Measurements from ENCODE around the gene DNAH17.

GRCh38 chr17:78486946-78487680 lies 90.1 kb downstream of the DNAH17 start:
- TF ChIP-seq CTCF (IDR thresholded peaks at IDR 0.05): no peak
- no peak for TF ChIP-seq POLR2AphosphoS5 (IDR thresholded peaks at IDR 0.05; ENCODE audit: low read depth, low read length)
- no peak for TF ChIP-seq TCF7L2 (IDR thresholded peaks at IDR 0.05; ENCODE audit: low read depth, low read length)
- no peak for TF ChIP-seq REST (IDR thresholded peaks at IDR 0.05; ENCODE audit: insufficient read depth in 1 of 2, low read depth in 2 of 2, low read length in 1 of 2)
